Panc1 (cell line): ENCODE data around the gene GPHN. TPM values are rescaled to one million over a fixed set of nuclear protein-coding genes. Genes with fewer than 3 reads are reported as not detected.

Source experiments
- ATAC-seq: fragments of 200-7000 bp; cut with Tn5 transposase; 2 replicates; pipeline ENCODE4 v1.9.1; 2020; ENCODE audit warnings: mild to moderate bottlenecking, moderate library complexity
- BruUV-seq: library from RNA; stranded (reverse); fragments of 400-500 nt; replicated peaks from 2 replicates; lab custom pipeline; 2021; lab: Mats Ljungman, UMichigan
- CTCF ChIA-PET: fragments of 300-600 bp; sonication (Branson Sonifier 250); formaldehyde crosslinking; loops from one replicate; lab custom pipeline; 2022; ENCODE audit warnings: antibody characterized with exemption; lab: Charles Lee
- POLR2A ChIA-PET: fragments of 300-600 bp; sonication (Branson Sonifier 250); formaldehyde crosslinking; loops from one replicate; lab custom pipeline; 2022; ENCODE audit warnings: antibody characterized with exemption; lab: Charles Lee
- DNase-seq: peaks from one replicate; pipeline ENCODE4 v3.0.0-alpha.2; 2010; ENCODE audit warnings: low read depth, low spot score
- H3K27ac ChIP-seq: 2 replicates; pipeline ENCODE4 v1.5.1; 2011; ENCODE audit warnings: mild to moderate bottlenecking, low read length, inconsistent platforms
- H3K27me3 ChIP-seq: fragments of 200-500 bp; sonication (Bioruptor generic); 2 replicates; pipeline ENCODE4 v1.6.0; 2014; ENCODE audit warnings: low read length, inconsistent platforms; ENCODE audit not compliant: control insufficient read depth, insufficient read depth
- H3K36me3 ChIP-seq: fragments of 200-500 bp; sonication (Bioruptor generic); 2 replicates; pipeline ENCODE4 v1.5.1; 2014; ENCODE audit warnings: inconsistent platforms, mild to moderate bottlenecking, low read length, moderate library complexity; ENCODE audit not compliant: control insufficient read depth, insufficient read depth
- H3K4me1 ChIP-seq: 2 replicates; pipeline ENCODE4 v1.5.1; 2011; ENCODE audit warnings: inconsistent platforms, mild to moderate bottlenecking, low read length, moderate library complexity; ENCODE audit not compliant: control insufficient read depth, insufficient read depth
- H3K4me3 ChIP-seq, 2 experiments: 2 replicates each; pipeline ENCODE4 v1.5.1; 2011 to 2012; ENCODE audit warnings: low read depth in 2 of 2, low read length in 2 of 2, mild to moderate bottlenecking in 2 of 2, inconsistent platforms in 1 of 2, moderate library complexity in 1 of 2
- H3K9me3 ChIP-seq: fragments of 200-500 bp; sonication (Bioruptor generic); 2 replicates; pipeline ENCODE4 v1.5.1; 2014; ENCODE audit warnings: low read depth, mild to moderate bottlenecking, inconsistent platforms, low read length, moderate library complexity; ENCODE audit not compliant: control insufficient read depth, insufficient read depth
- CTCF ChIP-seq: fragments of 450-650 bp; IDR thresholded peaks from 2 replicates; pipeline ENCODE4 v1.5.1; 2017; ENCODE audit warnings: mild to moderate bottlenecking
- POLR2AphosphoS5 ChIP-seq: IDR thresholded peaks from 2 replicates; pipeline ENCODE4 v1.6.1; 2012; ENCODE audit warnings: mild to moderate bottlenecking, low read depth, low read length, moderate library complexity
- REST ChIP-seq, 2 experiments: IDR thresholded peaks; 2 replicates each; pipeline ENCODE4 v1.6.1; 2011 to 2012; ENCODE audit warnings: low read depth in 2 of 2, control low read depth in 1 of 2, low read length in 1 of 2, mild to moderate bottlenecking in 1 of 2, moderate library complexity in 1 of 2; ENCODE audit not compliant: insufficient read depth in 1 of 2
- SIN3A ChIP-seq: IDR thresholded peaks from 2 replicates; pipeline ENCODE4 v1.6.1; 2012; ENCODE audit warnings: low read depth, mild to moderate bottlenecking, low read length, moderate library complexity, borderline replicate concordance; ENCODE audit not compliant: insufficient read depth
- TCF7L2 ChIP-seq: IDR thresholded peaks from 2 replicates; pipeline ENCODE4 v1.6.1; 2011; ENCODE audit warnings: mild to moderate bottlenecking, low read depth, low read length, inconsistent platforms
- in situ Hi-C: cut with HindIII; loops from 2 replicates; pipeline ENCODE4 v1.10.0; 2016; ENCODE audit warnings: low sequenced_read_pairs, low pct_unique_long_range_greater_than_20kb
- intact Hi-C: fragments of 100-400 bp; cut with micrococcal nuclease; formaldehyde crosslinking; loops from one replicate; pipeline ENCODE4 v1.10.0; 2022; ENCODE audit not compliant: unreplicated experiment
- total RNA-seq: library from RNA; stranded (reverse); gene quantifications from one replicate; pipeline ENCODE4 v1.2.1, GENCODE V29; 2021; ENCODE audit not compliant: unreplicated experiment

GPHN gene
- total RNA-seq, 1 experiment from 2014 or later: 26.6 TPM

GRCh38 chr14:66572826-66573225, 64.9 kb downstream of the GPHN start:
- Histone ChIP-seq H3K27ac (no peak overlapping the region), H3K36me3 (no peaks in the 10 kb centered on the region), H3K27me3 (no peaks in the 10 kb centered on the region), H3K4me1 (no peaks in the 10 kb centered on the region), H3K4me3 (no peak overlapping the region), H3K9me3 (peaks cover 15% of the 10 kb centered on the region; the same call in 1 of the 2 replicates)
- no TSS peak for BruUV-seq
- intact Hi-C loops: no loop called here
- POLR2A ChIA-PET: no interaction called here
- CTCF ChIA-PET: no interaction called here
- in situ Hi-C loops: no loop called here
- no peak for ATAC-seq
- DNase-seq: no peak
- TF ChIP-seq CTCF (no peak), TCF7L2 (no peak), POLR2AphosphoS5 (no peak), SIN3A (no peak), REST (IDR thresholded peaks at IDR 0.05; ENCODE audit: insufficient read depth in 1 of 2, low read depth in 2 of 2, low read length in 1 of 2) (no peak)

- in situ Hi-C loops: no loop called here
- H3K4me1 ChIP-seq: no peaks in the 10 kb centered on the region
- ChIA-PET POLR2A (no interaction called here), CTCF (no interaction called here)
- peaks cover 19% of the 10 kb centered on the region; the same call in 1 of the 2 replicates for H3K9me3 ChIP-seq
- no peak overlapping the region for H3K4me3 ChIP-seq
- DNase-seq (no peak), ATAC-seq (no peak)
- no TSS peak for BruUV-seq
- no peak overlapping the region for H3K27ac ChIP-seq
- H3K27me3 ChIP-seq: no peaks in the 10 kb centered on the region
- intact Hi-C loops: no loop called here
- no peaks in the 10 kb centered on the region for H3K36me3 ChIP-seq
- TF ChIP-seq TCF7L2: no peak
- TF ChIP-seq CTCF: no peak
- no peak for TF ChIP-seq SIN3A
- no peak for TF ChIP-seq REST (IDR thresholded peaks at IDR 0.05; ENCODE audit: insufficient read depth in 1 of 2, low read depth in 2 of 2, low read length in 1 of 2)
- TF ChIP-seq POLR2AphosphoS5: no peak
Observed at GRCh38 chr14:66575014-66575413, 67.1 kb downstream of the GPHN start.
